ENCODE data around the gene TANC1. TPM values are rescaled to one million over a fixed set of nuclear protein-coding genes. Genes with fewer than 3 reads are reported as not detected.

Gene TANC1
- polyA plus RNA-seq, 1 donor from 2014 or later: 0.37 TPM

DNA sequence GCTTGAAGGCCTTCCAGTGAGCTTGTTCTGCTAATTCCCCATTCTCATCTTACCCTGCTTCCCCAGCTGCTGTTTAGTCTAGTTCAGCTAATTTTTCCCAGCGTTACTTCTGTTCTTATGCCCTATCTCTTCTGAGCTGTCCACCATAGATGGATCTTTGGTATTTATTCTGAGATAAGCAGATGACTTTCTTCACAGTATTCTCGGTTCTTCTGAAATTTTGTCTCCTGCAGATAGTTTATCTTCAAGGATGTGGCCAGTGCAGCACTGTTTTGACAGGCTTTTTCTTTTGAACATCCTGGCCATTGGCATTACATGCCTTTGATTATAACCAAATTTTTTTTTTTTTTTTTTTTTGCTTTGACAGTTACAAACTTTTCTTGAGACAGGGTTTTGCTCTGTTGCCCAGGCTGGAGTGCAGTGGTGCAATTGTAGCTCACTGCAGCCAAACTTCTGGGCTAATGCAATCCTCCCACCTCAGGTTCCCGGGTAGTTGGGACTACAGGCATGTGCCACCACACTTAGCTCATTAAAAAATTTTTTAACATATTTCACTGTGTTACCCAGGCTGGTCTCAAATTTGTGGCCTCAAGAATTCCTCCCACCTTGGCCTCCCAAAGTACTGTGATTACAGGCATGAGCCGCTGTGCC is 183.8 kb downstream of the TANC1 start:
- no peaks in the 10 kb centered on the region for H3K79me2 ChIP-seq (replicated peaks; ENCODE audit: insufficient read depth, low read length)
- no peak overlapping the region for H3K4me2 ChIP-seq (ENCODE audit: low read length)
- H3K9me3 ChIP-seq (ENCODE audit: low read length): no peaks in the 10 kb centered on the region
- no peak overlapping the region for H3K27ac ChIP-seq (ENCODE audit: low read length)
- TF ChIP-seq EP300 (conservative IDR thresholded peaks at IDR 0.05; ENCODE audit: poor library complexity, severe bottlenecking): no peak
- no peak for TF ChIP-seq POLR2AphosphoS5 (IDR thresholded peaks at IDR 0.05)
- no peak for TF ChIP-seq SMC3 (conservative IDR thresholded peaks at IDR 0.05; ENCODE audit: poor library complexity)
- TF ChIP-seq, protein P1, sequence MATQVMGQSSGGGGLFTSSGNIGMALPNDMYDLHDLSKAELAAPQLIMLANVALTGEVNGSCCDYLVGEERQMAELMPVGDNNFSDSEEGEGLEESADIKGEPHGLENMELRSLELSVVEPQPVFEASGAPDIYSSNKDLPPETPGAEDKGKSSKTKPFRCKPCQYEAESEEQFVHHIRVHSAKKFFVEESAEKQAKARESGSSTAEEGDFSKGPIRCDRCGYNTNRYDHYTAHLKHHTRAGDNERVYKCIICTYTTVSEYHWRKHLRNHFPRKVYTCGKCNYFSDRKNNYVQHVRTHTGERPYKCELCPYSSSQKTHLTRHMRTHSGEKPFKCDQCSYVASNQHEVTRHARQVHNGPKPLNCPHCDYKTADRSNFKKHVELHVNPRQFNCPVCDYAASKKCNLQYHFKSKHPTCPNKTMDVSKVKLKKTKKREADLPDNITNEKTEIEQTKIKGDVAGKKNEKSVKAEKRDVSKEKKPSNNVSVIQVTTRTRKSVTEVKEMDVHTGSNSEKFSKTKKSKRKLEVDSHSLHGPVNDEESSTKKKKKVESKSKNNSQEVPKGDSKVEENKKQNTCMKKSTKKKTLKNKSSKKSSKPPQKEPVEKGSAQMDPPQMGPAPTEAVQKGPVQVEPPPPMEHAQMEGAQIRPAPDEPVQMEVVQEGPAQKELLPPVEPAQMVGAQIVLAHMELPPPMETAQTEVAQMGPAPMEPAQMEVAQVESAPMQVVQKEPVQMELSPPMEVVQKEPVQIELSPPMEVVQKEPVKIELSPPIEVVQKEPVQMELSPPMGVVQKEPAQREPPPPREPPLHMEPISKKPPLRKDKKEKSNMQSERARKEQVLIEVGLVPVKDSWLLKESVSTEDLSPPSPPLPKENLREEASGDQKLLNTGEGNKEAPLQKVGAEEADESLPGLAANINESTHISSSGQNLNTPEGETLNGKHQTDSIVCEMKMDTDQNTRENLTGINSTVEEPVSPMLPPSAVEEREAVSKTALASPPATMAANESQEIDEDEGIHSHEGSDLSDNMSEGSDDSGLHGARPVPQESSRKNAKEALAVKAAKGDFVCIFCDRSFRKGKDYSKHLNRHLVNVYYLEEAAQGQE (IDR thresholded peaks at IDR 0.05; ENCODE audit: borderline replicate concordance): no peak
- no peak for TF ChIP-seq TAF1 (IDR thresholded peaks at IDR 0.05; ENCODE audit: low read depth)
- no peak for TF ChIP-seq MXI1 (conservative IDR thresholded peaks at IDR 0.05; ENCODE audit: poor library complexity, severe bottlenecking)
- TF ChIP-seq, protein P2, sequence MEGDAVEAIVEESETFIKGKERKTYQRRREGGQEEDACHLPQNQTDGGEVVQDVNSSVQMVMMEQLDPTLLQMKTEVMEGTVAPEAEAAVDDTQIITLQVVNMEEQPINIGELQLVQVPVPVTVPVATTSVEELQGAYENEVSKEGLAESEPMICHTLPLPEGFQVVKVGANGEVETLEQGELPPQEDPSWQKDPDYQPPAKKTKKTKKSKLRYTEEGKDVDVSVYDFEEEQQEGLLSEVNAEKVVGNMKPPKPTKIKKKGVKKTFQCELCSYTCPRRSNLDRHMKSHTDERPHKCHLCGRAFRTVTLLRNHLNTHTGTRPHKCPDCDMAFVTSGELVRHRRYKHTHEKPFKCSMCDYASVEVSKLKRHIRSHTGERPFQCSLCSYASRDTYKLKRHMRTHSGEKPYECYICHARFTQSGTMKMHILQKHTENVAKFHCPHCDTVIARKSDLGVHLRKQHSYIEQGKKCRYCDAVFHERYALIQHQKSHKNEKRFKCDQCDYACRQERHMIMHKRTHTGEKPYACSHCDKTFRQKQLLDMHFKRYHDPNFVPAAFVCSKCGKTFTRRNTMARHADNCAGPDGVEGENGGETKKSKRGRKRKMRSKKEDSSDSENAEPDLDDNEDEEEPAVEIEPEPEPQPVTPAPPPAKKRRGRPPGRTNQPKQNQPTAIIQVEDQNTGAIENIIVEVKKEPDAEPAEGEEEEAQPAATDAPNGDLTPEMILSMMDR (IDR thresholded peaks at IDR 0.05; ENCODE audit: poor library complexity, severe bottlenecking): no peak
- no peak for TF ChIP-seq RAD21 (conservative IDR thresholded peaks at IDR 0.05)
- no peak overlapping the region for H3K9ac ChIP-seq (ENCODE audit: low read length)
- H3K36me3 ChIP-seq (ENCODE audit: insufficient read depth, low read length): no peaks in the 10 kb centered on the region
- H3F3A ChIP-seq (ENCODE audit: insufficient read depth, low read length, poor library complexity, severe bottlenecking): no peaks in the 10 kb centered on the region
- H3K4me3 ChIP-seq (ENCODE audit: low read length): no peak overlapping the region
- no peaks in the 10 kb centered on the region for H4K20me1 ChIP-seq (ENCODE audit: insufficient read depth)
- no peak overlapping the region for H2AFZ ChIP-seq (ENCODE audit: low read depth, low read length)
- no peaks in the 10 kb centered on the region for H3K27me3 ChIP-seq (ENCODE audit: insufficient read depth, low read depth, low read length)
- no peaks in the 10 kb centered on the region for H3K9me2 ChIP-seq (ENCODE audit: insufficient read depth, low read length)

DNA sequence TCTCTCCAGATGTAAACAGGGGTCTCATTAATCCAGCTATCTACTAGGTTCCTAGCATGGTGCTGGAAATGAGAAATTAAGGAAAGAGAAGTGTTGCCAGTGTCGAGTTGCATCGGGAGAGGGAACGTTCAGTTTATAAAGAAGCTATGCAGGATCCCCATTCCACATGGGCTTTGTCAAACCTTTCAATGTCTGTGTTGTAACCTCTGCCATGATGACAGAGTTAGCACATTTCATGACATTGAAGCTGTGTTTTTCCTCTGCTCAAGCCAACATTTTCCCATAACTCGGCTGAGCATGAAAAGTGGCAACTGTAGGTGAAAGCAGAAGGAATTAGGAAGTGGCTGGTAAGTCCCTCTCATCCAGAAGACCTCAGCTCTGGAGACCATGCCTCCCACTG is 184.6 kb downstream of the TANC1 start:
- H2AFZ ChIP-seq (ENCODE audit: low read depth, low read length): no peak overlapping the region
- H4K20me1 ChIP-seq (ENCODE audit: insufficient read depth): no peaks in the 10 kb centered on the region
- no peaks in the 10 kb centered on the region for H3K27me3 ChIP-seq (ENCODE audit: insufficient read depth, low read depth, low read length)
- H3K9me2 ChIP-seq (ENCODE audit: insufficient read depth, low read length): no peaks in the 10 kb centered on the region
- no peaks in the 10 kb centered on the region for H3F3A ChIP-seq (ENCODE audit: insufficient read depth, low read length, poor library complexity, severe bottlenecking)
- H3K4me3 ChIP-seq (ENCODE audit: low read length): no peak overlapping the region
- H3K27ac ChIP-seq (ENCODE audit: low read length): no peak overlapping the region
- no peaks in the 10 kb centered on the region for H3K9me3 ChIP-seq (ENCODE audit: low read length)
- H3K36me3 ChIP-seq (ENCODE audit: insufficient read depth, low read length): no peaks in the 10 kb centered on the region
- no peak overlapping the region for H3K4me2 ChIP-seq (ENCODE audit: low read length)
- H3K79me2 ChIP-seq (replicated peaks; ENCODE audit: insufficient read depth, low read length): no peaks in the 10 kb centered on the region
- no peak overlapping the region for H3K9ac ChIP-seq (ENCODE audit: low read length)
- TF ChIP-seq EP300 (conservative IDR thresholded peaks at IDR 0.05; ENCODE audit: poor library complexity, severe bottlenecking): no peak
- no peak for TF ChIP-seq RAD21 (conservative IDR thresholded peaks at IDR 0.05)
- no peak for TF ChIP-seq TAF1 (IDR thresholded peaks at IDR 0.05; ENCODE audit: low read depth)
- no peak for TF ChIP-seq SMC3 (conservative IDR thresholded peaks at IDR 0.05; ENCODE audit: poor library complexity)
- TF ChIP-seq, protein P2 (IDR thresholded peaks at IDR 0.05; ENCODE audit: poor library complexity, severe bottlenecking): no peak
- no peak for TF ChIP-seq POLR2AphosphoS5 (IDR thresholded peaks at IDR 0.05)

All from neural cell (in vitro differentiated cells).